Stimulated activated naive CD4-positive, alpha-beta T cell (primary cell): Measurements from ENCODE around the gene CD93.

Experiments
- DNase-seq, 6 experiments: peaks; one replicate each; lab custom pipeline; 2025; lab: John Stamatoyannopoulos, UW

CD93 gene

GRCh38 chr20:23097636-23098580 lies 11.8 kb upstream of the CD93 start:
- no peak for DNase-seq

GRCh38 chr20:23096986-23097520 lies 10.9 kb upstream of the CD93 start:
- no peak for DNase-seq

GRCh38 chr20:23096097-23096496 lies 10.0 kb upstream of the CD93 start:
- DNase-seq: no peak

- DNase-seq: no peak
Measured at GRCh38 chr20:23095499-23095898, 9.4 kb upstream of the CD93 start.

GRCh38 chr20:23094927-23095326 lies 8.8 kb upstream of the CD93 start:
- DNase-seq: no peak

GRCh38 chr20:23094213-23094896 lies 8.2 kb upstream of the CD93 start:
- DNase-seq: no peak

GRCh38 chr20:23093613-23094012 lies 7.5 kb upstream of the CD93 start:
- DNase-seq: no peak

GRCh38 chr20:23092861-23093495 lies 6.9 kb upstream of the CD93 start:
- DNase-seq: no peak

GRCh38 chr20:23092384-23092756 lies 6.2 kb upstream of the CD93 start:
- DNase-seq: no peak

- DNase-seq: no peak
Measured at GRCh38 chr20:23091721-23092383, 5.7 kb upstream of the CD93 start.

- DNase-seq: no peak
Measured at GRCh38 chr20:23090878-23091277, 4.8 kb upstream of the CD93 start.

- no peak for DNase-seq
Measured at GRCh38 chr20:23090147-23090546, 4.0 kb upstream of the CD93 start.

GRCh38 chr20:23088866-23089265 lies 2.7 kb upstream of the CD93 start:
- no peak for DNase-seq

GRCh38 chr20:23087587-23088251 lies 1.6 kb upstream of the CD93 start:
- no peak for DNase-seq

- no peak for DNase-seq
Measured at GRCh38 chr20:23086931-23087411, 847 bp upstream of the CD93 start.

- DNase-seq: no peak
Measured at GRCh38 chr20:23085436-23086055, 578 bp downstream of the CD93 start.

GRCh38 chr20:23084845-23085365 lies 1.2 kb downstream of the CD93 start:
- DNase-seq: no peak

GRCh38 chr20:23084282-23084844 lies 1.8 kb downstream of the CD93 start:
- no peak for DNase-seq

GRCh38 chr20:23083553-23084220 lies 2.4 kb downstream of the CD93 start:
- DNase-seq: no peak
